HepG2 (cell line): Measurements from ENCODE around the gene KIRREL3. TPM values are rescaled to one million over a fixed set of nuclear protein-coding genes. Genes with fewer than 3 reads are reported as not detected.

Source experiments
- ATAC-seq: fragments of 200-7000 bp; cut with Tn5 transposase; 3 replicates; pipeline ENCODE4 v1.9.1; 2020; ENCODE audit warnings: mild to moderate bottlenecking, moderate library complexity
- BruUV-seq: library from RNA; stranded (reverse); fragments of 400-500 nt; replicated peaks from 2 replicates; lab custom pipeline; 2021; lab: Mats Ljungman, UMichigan
- CTCF ChIA-PET: fragments of 300-600 bp; formaldehyde crosslinking; extraction: SDS; loops from one replicate; lab custom pipeline; 2021; ENCODE audit warnings: low total read pairs, inconsistent platforms, low intra/inter-chr PET ratio; lab: Yijun Ruan, JAX
- POLR2A ChIA-PET: fragments of 350-600 bp; sonication (Branson Sonifier 250); formaldehyde crosslinking; loops from one replicate; lab custom pipeline; 2020; ENCODE audit warnings: antibody characterized with exemption, inconsistent platforms; lab: Yijun Ruan, JAX
- DNase-seq: peaks from one replicate; pipeline ENCODE4 v3.0.0-alpha.2; 2015; ENCODE audit warnings: low spot score
- FAIRE-seq: peaks from 3 replicates; lab custom pipeline; 2011; peaks lifted over from hg19 to GRCh38; lab: Jason Lieb, UNC
- H2AFZ ChIP-seq: one replicate; pipeline ENCODE4 v1.6.1; 2011; ENCODE audit warnings: low read length, inconsistent platforms
- H3K27ac ChIP-seq: fragments of 300-600 bp; 3 replicates; pipeline ENCODE4 v1.8.0; 2011; ENCODE audit warnings: mixed run types, mild to moderate bottlenecking, mixed read lengths, low read length, inconsistent platforms; ENCODE audit not compliant: insufficient read depth; ENCODE audit errors: extremely low read length
- H3K27me3 ChIP-seq, 2 experiments: fragments of 200-600 bp in 1 of 2; 2 replicates in 1 of 2; 3 replicates in 1 of 2; pipeline versions ENCODE4 v1.6.0 to v1.8.0; 2011; ENCODE audit warnings: low read length in 2 of 2, mild to moderate bottlenecking in 2 of 2, moderate library complexity in 2 of 2, inconsistent platforms in 1 of 2; ENCODE audit not compliant: insufficient read depth in 2 of 2, control insufficient read depth in 1 of 2
- H3K36me3 ChIP-seq, 2 experiments: fragments of 200-600 bp in 1 of 2; replicated peaks in 1 of 2; 2 replicates in 1 of 2; 3 replicates in 1 of 2; pipeline versions ENCODE4 v1.5.1 to v1.8.0; 2011; ENCODE audit warnings: low read length in 2 of 2, inconsistent platforms in 1 of 2; ENCODE audit not compliant: insufficient read depth in 2 of 2, control insufficient read depth in 1 of 2
- H3K4me1 ChIP-seq: 2 replicates; pipeline ENCODE4 v1.5.1; 2012; ENCODE audit warnings: low read length, inconsistent platforms; ENCODE audit not compliant: insufficient read depth
- H3K4me2 ChIP-seq: 2 replicates; pipeline ENCODE4 v1.6.0; 2011; ENCODE audit warnings: low read depth, low read length, inconsistent platforms
- H3K4me3 ChIP-seq, 3 experiments: fragments of 200-600 bp in 1 of 3; sonication (generic), shearing (Covaris generic) in 1 of 3; replicated peaks in 1 of 3; 2 replicates each; pipeline ENCODE4 v1.5.1; 2011 to 2016; ENCODE audit warnings: low read length in 3 of 3, inconsistent platforms in 2 of 3, low read depth in 2 of 3, mild to moderate bottlenecking in 2 of 3, control low read depth in 1 of 3, mixed read lengths in 1 of 3; ENCODE audit not compliant: insufficient read depth in 1 of 3
- H3K79me2 ChIP-seq: one replicate; pipeline ENCODE4 v1.6.1; 2011; ENCODE audit warnings: low read length, inconsistent platforms; ENCODE audit not compliant: insufficient read depth
- H3K9ac ChIP-seq: 2 replicates; pipeline ENCODE4 v1.6.0; 2011; ENCODE audit warnings: mild to moderate bottlenecking, low read depth, low read length, inconsistent platforms; ENCODE audit not compliant: insufficient read depth
- H3K9me3 ChIP-seq: 2 replicates; pipeline ENCODE4 v1.5.1; 2012; ENCODE audit warnings: mild to moderate bottlenecking, low read length
- H4K20me1 ChIP-seq: 2 replicates; pipeline ENCODE4 v1.6.0; 2011; ENCODE audit warnings: inconsistent platforms, mild to moderate bottlenecking, low read length, moderate library complexity; ENCODE audit not compliant: insufficient read depth
- CTCF ChIP-seq: sonication (generic); formaldehyde crosslinking; IDR thresholded peaks from 2 replicates; pipeline ENCODE4 v1.5.0; 2020; ENCODE audit warnings: mild to moderate bottlenecking, missing genetic modification reagents, moderate library complexity
- NFIB ChIP-seq: sonication (generic); formaldehyde crosslinking; IDR thresholded peaks from 2 replicates; pipeline ENCODE4 v1.9.0; 2021; ENCODE audit warnings: missing genetic modification reagents, mild to moderate bottlenecking, borderline replicate concordance
- NPAS2 ChIP-seq: sonication (generic); formaldehyde crosslinking; IDR thresholded peaks from 2 replicates; pipeline ENCODE4 v1.8.0; 2022; ENCODE audit warnings: mild to moderate bottlenecking, missing genetic modification reagents, borderline replicate concordance
- ZNF552 ChIP-seq: sonication (generic); formaldehyde crosslinking; IDR thresholded peaks from 2 replicates; pipeline ENCODE4 v1.9.0; 2022; ENCODE audit warnings: missing genetic modification reagents, mild to moderate bottlenecking, borderline replicate concordance
- ZNF777 ChIP-seq: sonication (generic); formaldehyde crosslinking; IDR thresholded peaks from 2 replicates; pipeline ENCODE4 v1.4.0; 2020; ENCODE audit warnings: missing genetic modification reagents
- ZNF879 ChIP-seq: sonication (generic); formaldehyde crosslinking; IDR thresholded peaks from 2 replicates; pipeline ENCODE4 v1.8.1; 2023; ENCODE audit warnings: missing genetic modification reagents
- WGBS: methylation state at CpG from one replicate; pipeline ENCODE4 v1.1.6; 2017; ENCODE audit warnings: low lambda C conversion rate; 5-methylcytosine and 5-hydroxymethylcytosine counted together
- in situ Hi-C: cut with HindIII; loops from 2 replicates; pipeline ENCODE4 v1.10.0; 2017; ENCODE audit warnings: low pct_unique_long_range_greater_than_20kb; ENCODE audit not compliant: extremely low pct_ligation_motif_present
- intact Hi-C: fragments of 100-400 bp; cut with micrococcal nuclease; formaldehyde crosslinking; loops from one replicate; pipeline ENCODE4 v1.10.0; 2022; ENCODE audit not compliant: unreplicated experiment
- polyA plus RNA-seq, 8 experiments: library from polyadenylated mRNA; depleted of rRNA in 3 of 8; stranded (reverse) in 7 of 8; unstranded in 1 of 8; fragments of >200 nt; fragmentation: Illumina TruSeq in 4 of 8; extraction: Trizol in 4 of 8; gene quantifications; 2 replicates each; pipeline versions ENCODE4 v1.2.1 to v1.2.3, GENCODE V29; 2011 to 2016; ENCODE audit warnings: low read depth in 4 of 8, missing spikeins in 1 of 8, mixed read lengths in 1 of 8; ENCODE audit not compliant: insufficient read depth in 1 of 8
- total RNA-seq, 5 experiments: library from RNA; depleted of rRNA; stranded (reverse); fragments of >200 nt; fragmentation: Illumina TruSeq; extraction: Trizol; gene quantifications; 2 replicates each; pipeline ENCODE4 v1.2.3, GENCODE V29; 2016; ENCODE audit warnings: low read depth in 1 of 5
- TF ChIP-seq, protein P1 (sequence below): IDR thresholded peaks from 2 replicates; pipeline ENCODE4 v1.6.1; 2016; ENCODE audit warnings: mild to moderate bottlenecking, missing biosample characterization, missing genetic modification reagents

Gene KIRREL3
- total and polyA plus RNA-seq, 2 of the 13 experiments (the other 11 are each of a cell fraction or from before 2014, with no cell fraction given) = not detected

GRCh38 chr11:127003260-127003981, 2.9 kb upstream of the KIRREL3 start:
- Histone ChIP-seq H3K9me3 (no peaks in the 10 kb centered on the region), H2AFZ (no peak overlapping the region), H3K27me3 (peaks cover 5 to 51% of the 10 kb centered on the region in 2 experiments; a peak in 3 of 5 replicates), H3K79me2 (no peaks in the 10 kb centered on the region), H3K9ac (no peak overlapping the region), H3K36me3 (no peaks in the 10 kb centered on the region), H3K4me2 (0 out of 2 replicates have a peak overlapping the region, but pooled peaks have one; percentile 12), H3K4me1 (no peaks in the 10 kb centered on the region), H3K4me3 (no peak overlapping the region), H3K27ac (no peak overlapping the region), H4K20me1 (no peaks in the 10 kb centered on the region; the same call in 1 of the 2 replicates)
- BruUV-seq = no TSS peak
- TF ChIP-seq ZNF552 = no peak
- peak; percentile 26; the same call in 1 of the 2 replicates for TF ChIP-seq ZNF777 (CRISPR knock-in tag)
- peak; percentile 34 for TF ChIP-seq CTCF (CRISPR knock-in tag)
- TF ChIP-seq, protein P1, sequence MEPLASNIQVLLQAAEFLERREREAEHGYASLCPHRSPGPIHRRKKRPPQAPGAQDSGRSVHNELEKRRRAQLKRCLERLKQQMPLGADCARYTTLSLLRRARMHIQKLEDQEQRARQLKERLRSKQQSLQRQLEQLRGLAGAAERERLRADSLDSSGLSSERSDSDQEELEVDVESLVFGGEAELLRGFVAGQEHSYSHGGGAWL (CRISPR knock-in tag) = no peak
- TF ChIP-seq ZNF879 (CRISPR knock-in tag) = no peak
- TF ChIP-seq NPAS2 = no peak
- TF ChIP-seq NFIB = no peak
- ATAC-seq = peak; percentile 96
- intact Hi-C loops = no loop called here
- DNase-seq = no peak
- ChIA-PET POLR2A (no interaction called here), CTCF (no interaction called here)
- in situ Hi-C loops = no loop called here
- FAIRE-seq = no peak
- WGBS = 9% methylated on average over 7 of the region's 62 CpGs
